Ovary (tissue), 9 donors: Measurements from ENCODE around the gene ZNF740. TPM values are rescaled to one million over a fixed set of nuclear protein-coding genes. Genes with fewer than 3 reads are reported as not detected.

Source experiments
- DNase-seq, 5 donors: peaks; one replicate each; pipeline ENCODE4 v3.0.0-alpha.2; 2019 to 2020
- H3K27ac ChIP-seq, 2 donors: fragments of 200-600 bp; one replicate each; pipeline versions ENCODE4 v1.5.1 to v1.8.0; 2019 to 2022
- H3K27me3 ChIP-seq: fragments of 200-600 bp; one replicate; pipeline ENCODE4 v1.8.0; 2022
- H3K36me3 ChIP-seq: fragments of 200-600 bp; sonication (generic); one replicate; pipeline ENCODE4 v1.5.1; 2019
- H3K4me1 ChIP-seq: one replicate; pipeline ENCODE4 v1.8.1; 2013; ENCODE audit warnings: mild to moderate bottlenecking, moderate library complexity; ENCODE audit not compliant: insufficient read depth
- H3K4me3 ChIP-seq: fragments of 200-600 bp; sonication (generic); one replicate; pipeline ENCODE4 v1.5.1; 2017
- H3K9me3 ChIP-seq, 2 donors: fragments of 200-600 bp in 1 of 2; sonication (generic) in 1 of 2; one replicate each; pipeline versions ENCODE4 v1.5.1 to v1.8.1; 2013 to 2019; ENCODE audit warnings: mild to moderate bottlenecking in 1 of 2, moderate library complexity in 1 of 2
- CTCF ChIP-seq, 3 donors: fragments of 450-650 bp in 2 of 3; fragments of 200-600 bp in 1 of 3; IDR thresholded peaks; one replicate each; pipeline versions ENCODE4 v1.5.1 to v1.8.0; 2016 to 2022; ENCODE audit warnings: antibody characterized with exemption in 3 of 3, mild to moderate bottlenecking in 1 of 3
- EP300 ChIP-seq: sonication (generic); formaldehyde crosslinking; IDR thresholded peaks from one replicate; pipeline ENCODE4 v1.6.1; 2017; ENCODE audit warnings: antibody characterized with exemption
- POLR2A ChIP-seq: fragments of 450-650 bp; IDR thresholded peaks from one replicate; pipeline ENCODE4 v1.6.1; 2017; ENCODE audit warnings: antibody characterized with exemption, mild to moderate bottlenecking, moderate library complexity
- WGBS, 3 donors: extraction: QIAGEN DNeasy Blood & Tissue Kit in 1 of 3; methylation state at CpG; one replicate each; pipeline versions ENCODE4 v1.1.5 to v1.1.7; 2013 to 2017; 5-methylcytosine and 5-hydroxymethylcytosine counted together
- intact Hi-C, 4 donors: fragments of 100-400 bp; cut with DNase I; formaldehyde crosslinking; loops; one replicate each; pipeline versions ENCODE4 v1.11.0 to v1.15.1; 2022 to 2023
- polyA plus RNA-seq, 2 donors: library from polyadenylated mRNA; stranded (reverse); fragments of 200-250 nt in 1 of 2; fragments of 350-450 nt in 1 of 2; fragmentation: Illumina TruSeq in 1 of 2; extraction: RNeasy Lipid Tissue Mini Kit (QIAGEN cat#74804) in 1 of 2; gene quantifications; one replicate each; pipeline ENCODE4 v1.2.3, GENCODE V29; 2013 to 2014
- total RNA-seq, 7 donors: library from RNA; depleted of rRNA in 2 of 7; stranded (reverse); fragments of >200 nt in 2 of 7; fragmentation: NEBNext Ultra II Directional in 3 of 7; extraction: Animal tissue kit (Norgen Biotek cat#: 25700) in 3 of 7; gene quantifications; one replicate each; pipeline versions ENCODE4 v1.1.0 to v1.2.4, GENCODE V29; 2016 to 2023
- donor health status: DM: no; HTN: no; CAD: no; lungs with moderate emphysema.
- donor health status: DM: no; HTN: no; CAD: no.
- donor health status: Bipolar disorder and iron deficiency.
- donor health status: DM: yes; HTN: yes; CAD: no.
- donor health status: DM: no; HTN: no; CAD: no.
- donor health status: DM: yes; HTN: yes; CAD: no.

Gene ZNF740
- total and polyA plus RNA-seq, 9 donors: 9.7 to 56.9 (median 45.7) TPM

DNA sequence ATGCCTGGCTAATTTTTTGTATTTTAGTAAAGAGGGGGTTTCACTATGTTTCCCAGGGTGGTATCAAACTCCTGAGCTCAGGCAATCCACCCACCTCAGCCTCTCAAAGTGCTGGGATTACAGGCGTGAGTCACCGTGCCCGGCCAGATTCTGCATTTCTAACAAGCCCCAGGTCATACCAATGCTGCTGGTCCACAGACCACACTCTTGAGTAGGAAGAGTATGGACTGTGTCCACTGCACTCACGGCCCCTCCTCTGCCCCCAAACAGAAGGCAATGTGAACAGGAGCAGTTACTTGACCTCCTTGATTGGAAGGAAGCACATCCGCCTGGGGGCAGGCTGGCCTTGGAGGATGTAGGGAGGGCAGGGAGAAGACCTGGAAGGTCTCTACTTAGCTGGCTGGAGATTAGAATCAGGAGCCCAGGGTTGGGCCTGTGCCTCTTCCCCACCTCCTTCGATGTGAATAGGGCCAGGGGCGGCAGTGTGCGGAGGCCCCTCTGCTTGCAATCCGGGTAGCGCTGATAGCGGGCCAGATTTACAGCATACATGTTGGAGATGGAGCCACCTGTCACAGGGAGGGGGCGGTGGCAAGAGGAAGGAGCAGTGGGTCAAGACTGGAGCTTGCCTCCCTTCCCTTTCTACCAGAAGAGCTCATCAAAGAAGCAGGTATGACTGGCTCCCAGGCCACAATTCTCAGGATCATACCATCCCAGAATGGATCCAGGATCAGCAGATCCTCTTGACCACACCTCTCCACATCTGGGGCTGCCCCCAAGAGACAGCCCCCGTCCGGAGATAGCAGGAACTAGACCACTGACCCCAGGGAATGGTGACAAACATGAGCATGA, 9.4 kb upstream of the ZNF740 start:
- Histone ChIP-seq H3K36me3 (no peaks in the 10 kb centered on the region), H3K27ac (no peak overlapping the region), H3K4me1 (peaks cover 3% of the 10 kb centered on the region), H3K9me3 (no peaks in the 10 kb centered on the region), H3K4me3 (no peak overlapping the region), H3K27me3 (no peaks in the 10 kb centered on the region)
- intact Hi-C loops: no loop called here
- WGBS, 3 donors: 70 to 72% (median 72%) methylated on average over 14 of the region's 14 CpGs
- no peak for DNase-seq
- TF ChIP-seq CTCF (IDR thresholded peaks at IDR 0.05): no peak
- TF ChIP-seq POLR2A: no peak
- no peak for TF ChIP-seq EP300

DNA sequence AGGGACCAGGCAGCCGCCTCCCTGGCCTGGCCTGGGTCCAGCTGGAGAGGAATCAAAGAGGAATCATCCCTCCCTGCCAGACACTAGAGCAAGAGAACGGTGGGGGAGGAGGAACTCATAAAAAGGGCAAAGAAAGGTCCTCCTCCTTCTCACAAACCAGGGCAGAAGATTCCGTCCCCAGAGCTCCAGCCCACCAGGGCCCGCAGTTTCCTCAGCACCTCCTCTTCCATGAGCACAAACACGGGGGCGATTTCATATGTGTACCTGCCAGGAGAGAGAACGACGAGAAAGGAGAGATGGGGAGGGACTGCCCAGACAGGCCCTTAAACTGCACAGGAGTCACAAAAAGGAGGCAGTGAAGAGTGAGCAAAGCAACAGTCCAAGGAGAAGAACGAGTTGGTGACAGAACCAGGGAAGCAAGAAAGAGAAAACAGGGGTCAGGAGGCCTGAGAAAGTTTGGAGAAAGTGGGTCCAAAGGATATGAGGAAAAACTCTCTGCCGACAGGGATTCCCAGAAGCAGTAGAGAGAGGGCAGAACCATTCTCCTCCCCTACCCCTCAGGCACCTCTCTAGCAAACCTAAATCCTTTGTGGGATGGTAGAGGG, 8.7 kb upstream of the ZNF740 start:
- WGBS, 3 donors: 25 to 42% (median 38%) methylated on average over 10 of the region's 10 CpGs
- H3K36me3 ChIP-seq: no peaks in the 10 kb centered on the region
- no peak for TF ChIP-seq POLR2A
- no peak for TF ChIP-seq CTCF (IDR thresholded peaks at IDR 0.05)
- TF ChIP-seq EP300: no peak

GRCh38 chr12:53172352-53172751, 8.2 kb upstream of the ZNF740 start:
- H3K36me3 ChIP-seq: no peaks in the 10 kb centered on the region
- TF ChIP-seq POLR2A (no peak), EP300 (no peak), CTCF (IDR thresholded peaks at IDR 0.05) (no peak)
- DNase-seq: no peak
- no peak overlapping the region for H3K27ac ChIP-seq
- no peak overlapping the region for H3K4me3 ChIP-seq
- 53 to 72% (median 67%) methylated on average over 11 of the region's 11 CpGs for WGBS, 3 donors
- no peaks in the 10 kb centered on the region for H3K9me3 ChIP-seq
- H3K4me1 ChIP-seq: peaks cover 3% of the 10 kb centered on the region
- no peaks in the 10 kb centered on the region for H3K27me3 ChIP-seq
- intact Hi-C loops: no loop called here

More for the DNA sequence above, 8.7 kb upstream of the ZNF740 start:
- no peak for DNase-seq
- intact Hi-C loops: no loop called here
- H3K4me3 ChIP-seq: no peak overlapping the region
- H3K9me3 ChIP-seq: no peaks in the 10 kb centered on the region
- peaks cover 3% of the 10 kb centered on the region for H3K4me1 ChIP-seq
- H3K27me3 ChIP-seq: no peaks in the 10 kb centered on the region
- H3K27ac ChIP-seq: no peak overlapping the region

GRCh38 chr12:53173085-53173715, 7.3 kb upstream of the ZNF740 start:
- WGBS, 3 donors: 88 to 91% (median 89%) methylated on average over 10 of the region's 10 CpGs
- Histone ChIP-seq H3K27ac (no peak overlapping the region), H3K9me3 (no peaks in the 10 kb centered on the region), H3K4me1 (peaks cover 3% of the 10 kb centered on the region), H3K27me3 (no peaks in the 10 kb centered on the region), H3K4me3 (no peak overlapping the region), H3K36me3 (no peaks in the 10 kb centered on the region)
- intact Hi-C loops: no loop called here
- no peak for DNase-seq
- TF ChIP-seq CTCF (IDR thresholded peaks at IDR 0.05) (no peak), EP300 (no peak), POLR2A (no peak)
